ENCODE data around the gene RCC1.
A peak's percentile ranks its signal among the peaks of the same experiment; 100 is the strongest.
"Not testable (repeated sequence)": the region's sequence is repeated elsewhere in the genome, so short reads cannot be mapped to it uniquely, and the experiment has no call there.

RCC1 gene
- total RNA-seq, result 13.2 to 18.6 (median 16.1) reads per million in 3 donors

GRCh38 chr1:28505406-28506187 lies at the start of gene RCC1:
TSS of gene RCC1 (plus strand) at chr1:28506043. CDS start at chr1:28529867, 23,824 bp downstream.
- peaks cover 10% of the 10 kb centered on the region for H3K36me3 ChIP-seq (ENCODE audit: control insufficient read depth, insufficient read depth, low read length)
- peak within 1 kb of the TSS; percentile 79 for H3K4me3 ChIP-seq (ENCODE audit: insufficient read depth, low read depth, low read length, poor library complexity, severe bottlenecking)
- H3K27ac ChIP-seq (ENCODE audit: insufficient read depth, low read length, poor library complexity, severe bottlenecking), result peak within 1 kb of the TSS; percentile 78
- H3K9me3 ChIP-seq (ENCODE audit: control insufficient read depth, low read length), result no peaks in the 10 kb centered on the region
- peaks cover 35% of the 10 kb centered on the region for H3K4me1 ChIP-seq (ENCODE audit: control insufficient read depth, insufficient read depth, low read length, poor library complexity, severe bottlenecking)
- no peaks in the 10 kb centered on the region for H3K27me3 ChIP-seq (replicated peaks; ENCODE audit: control insufficient read depth, insufficient read depth, low read length, poor library complexity, severe bottlenecking)
- peak; percentile 93 to 94 (median 93) for DNase-seq

- DNase-seq, result no peak
- H3K27ac ChIP-seq (ENCODE audit: insufficient read depth, low read length, poor library complexity, severe bottlenecking), result no peak overlapping the region
These were observed 49.8 kb upstream of the RCC1 start for GRCh38 chr1:28456078-28456477.

GRCh38 chr1:28457678-28458077 lies 48.2 kb upstream of the RCC1 start:
- Histone ChIP-seq H3K4me3 (ENCODE audit: insufficient read depth, low read depth, low read length, poor library complexity, severe bottlenecking) (no peak overlapping the region), H3K4me1 (ENCODE audit: control insufficient read depth, insufficient read depth, low read length, poor library complexity, severe bottlenecking) (no peaks in the 10 kb centered on the region), H3K27me3 (replicated peaks; ENCODE audit: control insufficient read depth, insufficient read depth, low read length, poor library complexity, severe bottlenecking) (no peaks in the 10 kb centered on the region), H3K36me3 (ENCODE audit: control insufficient read depth, insufficient read depth, low read length) (peaks cover 3% of the 10 kb centered on the region), H3K9me3 (ENCODE audit: control insufficient read depth, low read length) (no peaks in the 10 kb centered on the region), H3K27ac (ENCODE audit: insufficient read depth, low read length, poor library complexity, severe bottlenecking) (no peak overlapping the region)
- no peak for DNase-seq

More at GRCh38 chr1:28456078-28456477, 49.8 kb upstream of the RCC1 start:
- no peaks in the 10 kb centered on the region for H3K36me3 ChIP-seq (ENCODE audit: control insufficient read depth, insufficient read depth, low read length)
- H3K9me3 ChIP-seq (ENCODE audit: control insufficient read depth, low read length), result no peaks in the 10 kb centered on the region
- H3K4me1 ChIP-seq (ENCODE audit: control insufficient read depth, insufficient read depth, low read length, poor library complexity, severe bottlenecking), result no peaks in the 10 kb centered on the region
- H3K4me3 ChIP-seq (ENCODE audit: insufficient read depth, low read depth, low read length, poor library complexity, severe bottlenecking), result no peak overlapping the region
- no peaks in the 10 kb centered on the region for H3K27me3 ChIP-seq (replicated peaks; ENCODE audit: control insufficient read depth, insufficient read depth, low read length, poor library complexity, severe bottlenecking)

- Histone ChIP-seq H3K9me3 (ENCODE audit: control insufficient read depth, low read length) (no peaks in the 10 kb centered on the region), H3K4me1 (ENCODE audit: control insufficient read depth, insufficient read depth, low read length, poor library complexity, severe bottlenecking) (no peaks in the 10 kb centered on the region), H3K36me3 (ENCODE audit: control insufficient read depth, insufficient read depth, low read length) (peaks cover 6% of the 10 kb centered on the region), H3K27me3 (replicated peaks; ENCODE audit: control insufficient read depth, insufficient read depth, low read length, poor library complexity, severe bottlenecking) (no peaks in the 10 kb centered on the region), H3K27ac (ENCODE audit: insufficient read depth, low read length, poor library complexity, severe bottlenecking) (no peak overlapping the region), H3K4me3 (ENCODE audit: insufficient read depth, low read depth, low read length, poor library complexity, severe bottlenecking) (no peak overlapping the region)
- no peak for DNase-seq
These were observed 47.3 kb upstream of the RCC1 start for GRCh38 chr1:28458237-28459228.

GRCh38 chr1:28466226-28466778 lies 39.5 kb upstream of the RCC1 start:
- no peak for DNase-seq
- H3K36me3 ChIP-seq (ENCODE audit: control insufficient read depth, insufficient read depth, low read length), result peaks cover 16% of the 10 kb centered on the region
- H3K27ac ChIP-seq (ENCODE audit: insufficient read depth, low read length, poor library complexity, severe bottlenecking), result no peak overlapping the region
- no peak overlapping the region for H3K4me3 ChIP-seq (ENCODE audit: insufficient read depth, low read depth, low read length, poor library complexity, severe bottlenecking)
- H3K27me3 ChIP-seq (replicated peaks; ENCODE audit: control insufficient read depth, insufficient read depth, low read length, poor library complexity, severe bottlenecking), result no peaks in the 10 kb centered on the region
- no peaks in the 10 kb centered on the region for H3K9me3 ChIP-seq (ENCODE audit: control insufficient read depth, low read length)
- H3K4me1 ChIP-seq (ENCODE audit: control insufficient read depth, insufficient read depth, low read length, poor library complexity, severe bottlenecking), result no peaks in the 10 kb centered on the region

- no peak overlapping the region for H3K27ac ChIP-seq (ENCODE audit: insufficient read depth, low read length, poor library complexity, severe bottlenecking)
- H3K4me1 ChIP-seq (ENCODE audit: control insufficient read depth, insufficient read depth, low read length, poor library complexity, severe bottlenecking), result no peaks in the 10 kb centered on the region
These were observed 35.7 kb upstream of the RCC1 start for GRCh38 chr1:28470146-28470545.

GRCh38 chr1:28479497-28479896 lies 26.3 kb upstream of the RCC1 start:
- not testable (repeated sequence) for H3K4me3 ChIP-seq (ENCODE audit: insufficient read depth, low read depth, low read length, poor library complexity, severe bottlenecking); DNase-seq; H3K9me3 ChIP-seq (ENCODE audit: control insufficient read depth, low read length); H3K27ac ChIP-seq (ENCODE audit: insufficient read depth, low read length, poor library complexity, severe bottlenecking); H3K4me1 ChIP-seq (ENCODE audit: control insufficient read depth, insufficient read depth, low read length, poor library complexity, severe bottlenecking); H3K27me3 ChIP-seq (replicated peaks; ENCODE audit: control insufficient read depth, insufficient read depth, low read length, poor library complexity, severe bottlenecking)
- peaks cover 24% of the 10 kb centered on the region for H3K36me3 ChIP-seq (ENCODE audit: control insufficient read depth, insufficient read depth, low read length)

More at GRCh38 chr1:28470146-28470545, 35.7 kb upstream of the RCC1 start:
- Histone ChIP-seq H3K4me3 (ENCODE audit: insufficient read depth, low read depth, low read length, poor library complexity, severe bottlenecking) (no peak overlapping the region), H3K27me3 (replicated peaks; ENCODE audit: control insufficient read depth, insufficient read depth, low read length, poor library complexity, severe bottlenecking) (no peaks in the 10 kb centered on the region), H3K36me3 (ENCODE audit: control insufficient read depth, insufficient read depth, low read length) (peaks cover 11% of the 10 kb centered on the region), H3K9me3 (ENCODE audit: control insufficient read depth, low read length) (no peaks in the 10 kb centered on the region)
- DNase-seq, result no peak

GRCh38 chr1:28480308-28480707 lies 25.5 kb upstream of the RCC1 start:
- Histone ChIP-seq H3K4me1 (ENCODE audit: control insufficient read depth, insufficient read depth, low read length, poor library complexity, severe bottlenecking) (no peaks in the 10 kb centered on the region), H3K27me3 (replicated peaks; ENCODE audit: control insufficient read depth, insufficient read depth, low read length, poor library complexity, severe bottlenecking) (no peaks in the 10 kb centered on the region), H3K9me3 (ENCODE audit: control insufficient read depth, low read length) (no peaks in the 10 kb centered on the region), H3K27ac (ENCODE audit: insufficient read depth, low read length, poor library complexity, severe bottlenecking) (no peak overlapping the region), H3K36me3 (ENCODE audit: control insufficient read depth, insufficient read depth, low read length) (peaks cover 24% of the 10 kb centered on the region), H3K4me3 (ENCODE audit: insufficient read depth, low read depth, low read length, poor library complexity, severe bottlenecking) (no peak overlapping the region)
- no peak for DNase-seq

GRCh38 chr1:28482138-28482537 lies 23.7 kb upstream of the RCC1 start:
- no peak overlapping the region for H3K27ac ChIP-seq (ENCODE audit: insufficient read depth, low read length, poor library complexity, severe bottlenecking)
- H3K27me3 ChIP-seq (replicated peaks; ENCODE audit: control insufficient read depth, insufficient read depth, low read length, poor library complexity, severe bottlenecking), result no peaks in the 10 kb centered on the region
- no peak for DNase-seq
- peaks cover 24% of the 10 kb centered on the region for H3K36me3 ChIP-seq (ENCODE audit: control insufficient read depth, insufficient read depth, low read length)
- H3K9me3 ChIP-seq (ENCODE audit: control insufficient read depth, low read length), result no peaks in the 10 kb centered on the region
- no peaks in the 10 kb centered on the region for H3K4me1 ChIP-seq (ENCODE audit: control insufficient read depth, insufficient read depth, low read length, poor library complexity, severe bottlenecking)
- no peak overlapping the region for H3K4me3 ChIP-seq (ENCODE audit: insufficient read depth, low read depth, low read length, poor library complexity, severe bottlenecking)
